Activated CD4-positive, alpha-beta memory T cell treated with anti-CD3 and anti-CD28 coated beads, Interleukin-2, amount 10 ng/mL, durations not matched to agents 7 days and 5 days (primary cell): Measurements from ENCODE around the gene CATSPERD. TPM values are rescaled to one million over a fixed set of nuclear protein-coding genes. Genes with fewer than 3 reads are reported as not detected.
"Not testable (repeated sequence)": the region's sequence is repeated elsewhere in the genome, so short reads cannot be mapped to it uniquely, and the experiment has no call there.

Experiments
- CTCF ChIA-PET: fragments of 350-600 bp; sonication (Branson Sonifier 250); formaldehyde crosslinking; loops from one replicate; lab custom pipeline; 2021; ENCODE audit warnings: antibody characterized with exemption, inconsistent platforms; lab: Charles Lee
- POLR2A ChIA-PET: fragments of 350-600 bp; sonication (Branson Sonifier 250); formaldehyde crosslinking; loops from one replicate; lab custom pipeline; 2021; ENCODE audit warnings: antibody characterized with exemption; lab: Charles Lee
- DNase-seq: peaks from one replicate; pipeline ENCODE4 v3.0.0-alpha.2; 2020
- H3K27ac Mint-ChIP-seq: one replicate; pipeline ENCODE4 v1.8.0; 2021; ENCODE audit warnings: mild to moderate bottlenecking, mixed read lengths
- H3K27me3 Mint-ChIP-seq: one replicate; pipeline ENCODE4 v1.8.0; 2021; ENCODE audit warnings: mixed read lengths
- H3K36me3 Mint-ChIP-seq: one replicate; pipeline ENCODE4 v1.8.0; 2021; ENCODE audit warnings: low read depth, mixed read lengths
- H3K4me1 Mint-ChIP-seq: one replicate; pipeline ENCODE4 v1.8.0; 2021; ENCODE audit warnings: mixed read lengths
- H3K4me3 Mint-ChIP-seq: one replicate; pipeline ENCODE4 v1.8.0; 2021; ENCODE audit warnings: mild to moderate bottlenecking, mixed read lengths
- H3K9me3 Mint-ChIP-seq: one replicate; pipeline ENCODE4 v1.8.0; 2021; ENCODE audit warnings: mixed read lengths
- total RNA-seq, 2 experiments: library from RNA; stranded (reverse); gene quantifications; one replicate each; pipeline ENCODE4 v1.2.3, GENCODE V29; 2021

Gene CATSPERD
- total RNA-seq, 2 experiments from 2014 or later = not detected

DNA sequence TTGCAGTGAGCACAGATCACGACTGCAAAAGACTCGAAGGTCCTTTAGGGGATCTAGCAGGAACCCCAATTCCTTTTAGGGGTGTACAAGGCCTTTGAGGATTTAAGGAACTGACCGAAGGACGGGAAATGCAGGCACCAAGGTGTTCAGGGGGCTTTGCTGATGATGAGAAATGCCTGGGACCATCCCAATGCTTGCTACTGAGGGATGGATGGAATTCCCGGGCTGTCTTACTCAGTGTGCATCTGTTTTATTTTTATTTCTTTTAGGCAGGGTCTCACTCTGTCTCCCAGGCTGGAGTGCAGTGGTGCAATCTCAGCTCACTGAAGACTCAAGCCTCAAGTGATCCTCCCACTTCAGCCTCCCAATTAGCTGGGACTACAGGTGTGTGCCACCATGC lies 52.8 kb downstream of the CATSPERD start:
- Mint-ChIP-seq H3K27me3 (no peaks in the 10 kb centered on the region), H3K4me3 (no peak overlapping the region), H3K36me3 (no peaks in the 10 kb centered on the region), H3K4me1 (no peaks in the 10 kb centered on the region), H3K9me3 (no peaks in the 10 kb centered on the region), H3K27ac (no peak overlapping the region)
- CTCF ChIA-PET = interaction anchor here (0.6 kb wide), 1 partner anchor 405 kb away, joined by 3 read pairs; no protein-coding TSS in a partner anchor
- POLR2A ChIA-PET = no interaction called here
- DNase-seq = no peak

DNA sequence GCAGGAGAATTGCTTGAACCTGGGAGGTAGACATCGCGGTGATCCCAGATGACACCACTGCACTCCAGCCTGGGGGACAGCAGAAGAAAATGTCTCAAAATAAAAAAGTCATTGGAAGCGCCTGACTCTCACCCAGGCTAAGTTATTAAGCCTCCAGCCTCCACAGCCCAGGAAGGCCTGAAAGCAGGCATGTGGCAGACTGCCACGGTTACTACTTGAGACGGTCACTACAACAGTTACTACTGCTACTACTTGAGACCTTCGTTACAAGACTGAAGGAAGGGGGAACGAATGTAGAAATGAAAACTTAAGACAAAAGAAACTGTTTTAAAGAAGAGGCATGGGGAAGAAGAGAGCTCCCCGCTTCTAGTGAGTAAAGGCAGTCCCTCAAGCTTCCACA lies 54.5 kb downstream of the CATSPERD start:
- POLR2A ChIA-PET = no interaction called here
- CTCF ChIA-PET = interaction anchor here (0.9 kb wide), 1 partner anchor 54 kb away, joined by 4 read pairs; no protein-coding TSS in a partner anchor
- DNase-seq = no peak
- H3K27ac Mint-ChIP-seq = no peak overlapping the region
- no peaks in the 10 kb centered on the region for H3K9me3 Mint-ChIP-seq
- no peaks in the 10 kb centered on the region for H3K4me1 Mint-ChIP-seq
- H3K36me3 Mint-ChIP-seq = no peaks in the 10 kb centered on the region
- no peak overlapping the region for H3K4me3 Mint-ChIP-seq
- H3K27me3 Mint-ChIP-seq = no peaks in the 10 kb centered on the region

DNA sequence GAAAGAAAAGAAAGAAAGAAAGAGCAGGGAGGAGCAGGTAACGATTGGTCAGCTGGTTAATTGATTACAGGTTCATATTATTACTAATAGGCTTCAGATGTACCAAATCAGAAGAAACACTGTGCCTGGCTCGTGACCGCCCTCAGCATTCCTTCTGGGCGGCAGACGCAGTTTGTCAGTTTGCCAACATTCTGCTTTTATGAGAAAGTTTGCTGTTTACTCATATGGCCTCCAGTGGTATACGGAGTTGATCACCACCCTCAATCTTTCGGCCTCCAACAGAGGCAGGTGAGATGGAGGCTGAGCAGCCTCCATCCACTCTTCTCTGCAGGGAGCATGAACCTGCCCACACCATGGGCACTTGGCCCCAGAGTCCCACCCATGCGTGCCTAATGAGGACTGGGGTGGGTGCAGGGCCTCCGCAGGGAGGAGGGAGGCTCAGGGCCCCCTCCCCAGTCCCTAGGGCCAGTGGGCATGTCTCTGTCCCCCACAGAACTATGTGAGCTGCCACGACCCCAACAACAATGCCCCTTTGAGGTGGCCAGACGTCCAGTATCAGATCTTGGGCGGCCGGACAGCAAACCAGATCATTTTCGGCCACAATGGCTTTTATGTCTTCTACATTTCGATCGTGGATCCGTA lies 55.4 kb downstream of the CATSPERD start:
- no peaks in the 10 kb centered on the region for H3K9me3 Mint-ChIP-seq
- H3K4me1 Mint-ChIP-seq = no peaks in the 10 kb centered on the region
- H3K4me3 Mint-ChIP-seq = no peak overlapping the region
- ChIA-PET POLR2A (no interaction called here), CTCF (no interaction called here)
- no peak overlapping the region for H3K27ac Mint-ChIP-seq
- H3K27me3 Mint-ChIP-seq = no peaks in the 10 kb centered on the region
- H3K36me3 Mint-ChIP-seq = no peaks in the 10 kb centered on the region
- no peak for DNase-seq

DNA sequence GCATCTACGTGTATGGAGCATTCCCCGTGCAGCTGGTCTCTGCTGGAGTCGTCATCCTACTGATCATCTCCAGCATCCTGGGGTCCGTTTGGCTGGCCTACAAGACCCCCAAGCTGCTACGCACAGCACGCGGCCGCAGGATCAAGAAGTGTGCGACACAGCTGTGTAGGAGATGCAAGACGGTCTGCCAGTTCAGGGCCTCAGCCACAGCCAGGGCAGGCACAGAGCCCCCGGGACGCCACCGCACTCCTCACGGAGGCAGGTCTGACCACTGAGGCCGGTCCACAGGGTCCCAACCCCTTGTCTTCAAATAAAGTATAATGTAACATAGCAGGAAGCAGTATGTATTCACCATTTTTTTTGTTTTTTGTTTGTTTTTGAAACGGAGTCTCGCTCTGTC lies 58.0 kb downstream of the CATSPERD start:
- no peaks in the 10 kb centered on the region for H3K9me3 Mint-ChIP-seq
- CTCF ChIA-PET = interaction anchor here (0.7 kb wide), 1 partner anchor 582 kb away, joined by 3 read pairs; no protein-coding TSS in a partner anchor
- no peaks in the 10 kb centered on the region for H3K36me3 Mint-ChIP-seq
- no peak for DNase-seq
- POLR2A ChIA-PET = no interaction called here
- H3K4me1 Mint-ChIP-seq = no peaks in the 10 kb centered on the region
- no peak overlapping the region for H3K27ac Mint-ChIP-seq
- no peaks in the 10 kb centered on the region for H3K27me3 Mint-ChIP-seq
- H3K4me3 Mint-ChIP-seq = no peak overlapping the region

DNA sequence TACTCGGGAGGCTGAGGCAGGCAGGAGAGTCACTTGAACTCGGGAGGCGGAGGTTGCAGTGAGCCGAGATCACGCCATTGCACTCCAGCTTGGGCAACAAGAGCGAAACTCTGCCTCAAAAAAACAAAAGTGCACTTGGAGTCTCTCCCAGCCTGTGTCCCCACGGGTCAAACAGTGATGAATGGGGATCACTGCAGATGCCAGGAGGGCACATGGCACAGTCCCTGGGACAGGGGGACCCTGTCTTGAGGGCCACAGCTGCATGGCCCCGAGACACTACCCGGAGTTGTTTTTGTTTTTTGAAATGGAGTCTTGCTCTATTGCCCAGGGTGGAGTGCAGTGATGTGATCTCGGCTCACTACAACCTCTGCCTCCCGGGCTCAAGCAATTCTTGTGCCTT lies 60.5 kb downstream of the CATSPERD start:
- H3K4me3 Mint-ChIP-seq, H3K27ac Mint-ChIP-seq, H3K36me3 Mint-ChIP-seq, H3K9me3 Mint-ChIP-seq, DNase-seq, H3K27me3 Mint-ChIP-seq, H3K4me1 Mint-ChIP-seq: not testable (repeated sequence)
- POLR2A ChIA-PET = interaction anchor here (0.8 kb wide), 1 partner anchor 9 kb away, joined by 4 read pairs; no protein-coding TSS in a partner anchor
- CTCF ChIA-PET = interaction anchor here (0.6 kb wide), 1 partner anchor 325 kb away, joined by 3 read pairs; no protein-coding TSS in a partner anchor

DNA sequence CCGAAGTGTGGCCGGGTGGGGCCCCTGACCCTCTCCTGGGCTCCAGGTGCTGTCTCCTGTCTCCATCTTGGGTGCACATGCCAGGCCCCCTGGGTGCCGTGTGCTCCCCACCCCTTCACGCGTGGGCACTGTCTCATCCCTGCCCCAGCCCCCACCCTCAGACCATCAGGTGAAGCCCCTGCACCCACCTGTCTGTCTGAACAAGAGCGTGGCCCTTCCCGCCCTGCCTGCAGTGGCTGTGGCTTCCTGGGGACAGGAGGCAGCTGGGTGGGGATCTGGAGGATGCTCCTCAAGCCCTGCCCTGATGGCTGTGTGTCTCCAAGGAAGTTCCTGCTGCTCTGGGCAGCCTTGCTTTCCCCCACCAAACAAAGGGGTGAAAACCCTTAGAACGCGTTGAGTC lies 61.9 kb downstream of the CATSPERD start:
- H3K4me3 Mint-ChIP-seq = no peak overlapping the region
- ChIA-PET CTCF (interaction anchor here (1.8 kb wide), 1 partner anchor 22 kb away, joined by 5 read pairs; no protein-coding TSS in a partner anchor), POLR2A (no interaction called here)
- DNase-seq = no peak
- no peaks in the 10 kb centered on the region for H3K4me1 Mint-ChIP-seq
- no peaks in the 10 kb centered on the region for H3K9me3 Mint-ChIP-seq
- H3K27ac Mint-ChIP-seq = no peak overlapping the region
- no peaks in the 10 kb centered on the region for H3K27me3 Mint-ChIP-seq
- peaks cover 18% of the 10 kb centered on the region for H3K36me3 Mint-ChIP-seq

DNA sequence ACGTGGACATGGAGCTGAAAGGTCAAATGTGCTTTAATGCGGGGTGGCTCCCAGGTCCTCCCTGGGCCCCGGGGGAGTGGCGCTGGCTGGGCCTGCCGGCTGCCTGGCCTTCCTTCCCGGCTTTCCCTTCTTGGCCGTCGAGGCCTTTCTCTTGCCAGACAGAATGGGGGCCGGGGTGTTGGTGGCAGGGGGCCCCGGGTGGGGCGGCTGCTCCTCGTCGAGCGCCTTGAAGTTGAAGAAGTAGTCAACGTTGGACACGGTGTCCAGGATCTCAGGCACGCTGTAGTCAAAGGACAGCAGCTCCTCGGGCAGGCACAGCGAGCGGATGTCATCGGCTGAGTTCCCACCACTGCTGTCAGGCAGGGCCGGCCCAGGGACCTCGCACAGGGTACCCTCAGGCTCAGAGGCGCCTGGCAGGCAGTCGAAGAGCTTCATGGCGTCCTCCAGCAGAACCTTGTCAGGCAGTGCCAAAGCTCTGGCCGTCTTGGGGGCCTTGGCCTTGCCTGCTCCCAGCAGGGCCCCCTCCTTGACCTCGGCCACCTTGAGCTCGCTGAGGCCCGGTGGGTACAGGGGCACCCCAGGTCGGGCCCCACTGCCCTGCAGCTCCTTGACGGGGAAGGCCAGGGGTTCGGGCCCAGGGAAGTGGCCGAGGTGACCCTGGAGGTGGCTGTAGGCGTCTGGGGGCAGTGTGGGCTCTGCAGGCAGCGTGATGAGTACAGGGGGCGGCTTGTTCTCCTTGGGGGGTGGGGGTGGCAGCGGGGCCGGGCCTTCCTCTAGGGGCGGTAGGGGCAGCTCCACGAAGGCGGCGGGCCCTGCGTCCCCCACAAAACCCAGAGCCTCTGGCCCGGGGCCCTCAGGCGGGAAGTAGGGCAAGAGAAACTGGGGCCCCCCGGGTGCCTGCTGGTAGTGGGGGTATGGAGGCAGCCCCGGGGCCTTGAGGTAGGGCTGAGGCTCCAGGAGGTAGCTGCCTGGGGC lies 62.8 kb downstream of the CATSPERD start:
- Mint-ChIP-seq H3K4me3 (no peak overlapping the region), H3K4me1 (no peaks in the 10 kb centered on the region), H3K27me3 (no peaks in the 10 kb centered on the region), H3K27ac (no peak overlapping the region), H3K36me3 (peaks cover 22% of the 10 kb centered on the region), H3K9me3 (no peaks in the 10 kb centered on the region)
- ChIA-PET CTCF (interaction anchor here (1.8 kb wide), 1 partner anchor 21 kb away, joined by 5 read pairs; no protein-coding TSS in a partner anchor), POLR2A (no interaction called here)
- no peak for DNase-seq

DNA sequence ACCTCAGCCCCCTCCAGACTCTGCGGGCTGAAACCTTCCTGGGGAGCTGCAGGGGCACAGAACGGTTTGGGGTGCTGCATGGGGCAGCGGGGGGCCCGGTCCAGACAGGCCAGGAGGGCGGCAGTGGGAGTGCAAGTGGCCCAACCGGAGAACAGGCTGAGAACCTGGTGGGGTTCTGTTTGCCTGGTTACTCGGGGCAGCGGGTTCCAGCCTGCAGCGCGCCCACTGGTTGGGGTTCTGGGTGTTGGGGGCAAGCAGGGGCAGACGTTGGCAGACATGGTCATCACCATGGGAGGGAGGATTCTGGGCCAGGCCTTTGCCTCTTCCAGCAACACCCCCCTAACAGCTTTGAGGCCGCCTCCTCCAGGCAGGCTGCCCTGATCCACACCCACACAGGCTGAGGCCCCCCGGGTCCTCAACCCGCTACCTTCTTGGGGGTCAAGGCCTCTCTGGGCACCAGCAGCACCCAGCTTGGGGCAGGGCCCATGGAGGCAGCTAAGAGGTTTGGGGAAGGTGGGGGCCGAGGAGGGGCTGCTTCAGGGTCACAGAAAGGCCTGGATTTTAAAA lies 64.2 kb downstream of the CATSPERD start, which contains the start of gene PRR22:
PRR22 (minus strand) TSS at position 166 of the 567 bp plus-strand sequence; CDS start at position 80, 86 bp downstream.
- ChIA-PET POLR2A (no interaction called here), CTCF (no interaction called here)
- H3K27me3 Mint-ChIP-seq = no peaks in the 10 kb centered on the region
- peaks cover 28% of the 10 kb centered on the region for H3K36me3 Mint-ChIP-seq
- no peak within 1 kb of the TSS for H3K27ac Mint-ChIP-seq
- no peak within 1 kb of the TSS for H3K4me3 Mint-ChIP-seq
- H3K4me1 Mint-ChIP-seq = peaks cover under 1% of the 10 kb centered on the region
- DNase-seq = no peak
- no peaks in the 10 kb centered on the region for H3K9me3 Mint-ChIP-seq

DNA sequence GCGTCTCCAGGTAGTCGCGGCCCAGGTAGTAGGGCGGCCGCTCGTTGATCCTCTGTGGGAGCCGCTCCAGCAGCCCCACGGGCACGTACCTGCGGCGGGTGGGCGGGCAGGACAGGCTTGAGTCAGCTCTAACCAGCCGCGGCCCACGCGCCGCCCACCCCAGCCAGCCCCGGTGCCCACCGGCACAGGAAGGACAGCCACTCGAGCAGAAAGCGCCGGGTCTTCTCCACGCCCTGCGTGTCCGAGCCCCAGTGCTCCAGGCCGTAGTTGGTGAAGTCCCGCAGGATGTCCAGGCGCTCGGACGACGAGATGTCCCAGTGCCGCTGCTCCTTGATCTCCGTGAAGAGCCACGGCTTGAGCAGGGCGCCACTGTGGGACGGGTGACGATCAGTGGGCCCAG lies 65.0 kb downstream of the CATSPERD start:
- Mint-ChIP-seq H3K4me3 (no peak overlapping the region), H3K4me1 (peaks cover 8% of the 10 kb centered on the region), H3K27ac (no peak overlapping the region), H3K27me3 (no peaks in the 10 kb centered on the region), H3K9me3 (no peaks in the 10 kb centered on the region), H3K36me3 (peaks cover 35% of the 10 kb centered on the region)
- ChIA-PET POLR2A (no interaction called here), CTCF (no interaction called here)
- DNase-seq = no peak

DNA sequence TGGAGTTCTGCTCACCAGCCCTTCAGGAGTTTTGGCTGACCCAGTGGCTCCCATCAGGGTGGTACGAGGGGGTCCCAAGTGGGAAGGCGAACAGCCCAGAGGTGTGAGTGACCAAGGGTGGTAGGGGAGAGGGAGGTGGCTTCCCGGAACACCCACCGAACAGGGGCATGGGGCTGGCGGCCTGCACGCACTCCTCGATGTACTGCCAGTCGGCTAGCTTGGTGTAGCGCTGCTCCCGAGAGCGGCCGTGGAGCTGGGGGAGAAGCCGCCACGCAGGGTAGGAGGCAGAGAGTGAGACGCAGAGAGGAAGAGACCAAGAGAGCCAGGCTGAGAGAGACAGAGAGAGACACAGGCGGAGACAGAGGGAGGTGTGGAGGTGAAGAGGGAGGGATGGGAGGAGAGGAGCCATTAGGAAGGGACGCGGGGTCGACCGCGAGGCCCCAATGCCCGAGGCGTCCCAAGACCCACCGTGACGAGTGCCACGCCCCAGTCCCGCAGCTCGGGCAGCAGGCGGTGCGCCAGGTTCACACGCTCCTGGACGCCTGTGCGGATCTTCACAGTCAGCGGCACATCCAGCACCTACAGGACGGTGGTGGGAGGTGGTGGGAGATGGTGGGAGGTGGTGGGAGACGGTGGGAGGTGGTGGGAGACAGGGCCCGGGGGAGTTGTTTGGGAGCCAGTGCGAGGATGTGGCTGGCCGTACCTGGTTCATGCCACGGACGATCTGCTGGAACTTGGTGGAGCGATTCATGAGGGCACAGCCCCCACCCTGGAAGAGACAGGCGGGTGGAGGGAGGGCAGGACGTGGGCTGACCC lies 66.4 kb downstream of the CATSPERD start:
- H3K4me3 Mint-ChIP-seq = no peak overlapping the region
- H3K4me1 Mint-ChIP-seq = peaks cover 14% of the 10 kb centered on the region
- no peaks in the 10 kb centered on the region for H3K27me3 Mint-ChIP-seq
- DNase-seq = no peak
- ChIA-PET POLR2A (interaction anchor here (1.4 kb wide), 1 partner anchor 66 kb away, joined by 3 read pairs; the partner anchor contains the start of gene CATSPERD), CTCF (no interaction called here)
- peaks cover 39% of the 10 kb centered on the region for H3K36me3 Mint-ChIP-seq
- no peak overlapping the region for H3K27ac Mint-ChIP-seq
- H3K9me3 Mint-ChIP-seq = no peaks in the 10 kb centered on the region

DNA sequence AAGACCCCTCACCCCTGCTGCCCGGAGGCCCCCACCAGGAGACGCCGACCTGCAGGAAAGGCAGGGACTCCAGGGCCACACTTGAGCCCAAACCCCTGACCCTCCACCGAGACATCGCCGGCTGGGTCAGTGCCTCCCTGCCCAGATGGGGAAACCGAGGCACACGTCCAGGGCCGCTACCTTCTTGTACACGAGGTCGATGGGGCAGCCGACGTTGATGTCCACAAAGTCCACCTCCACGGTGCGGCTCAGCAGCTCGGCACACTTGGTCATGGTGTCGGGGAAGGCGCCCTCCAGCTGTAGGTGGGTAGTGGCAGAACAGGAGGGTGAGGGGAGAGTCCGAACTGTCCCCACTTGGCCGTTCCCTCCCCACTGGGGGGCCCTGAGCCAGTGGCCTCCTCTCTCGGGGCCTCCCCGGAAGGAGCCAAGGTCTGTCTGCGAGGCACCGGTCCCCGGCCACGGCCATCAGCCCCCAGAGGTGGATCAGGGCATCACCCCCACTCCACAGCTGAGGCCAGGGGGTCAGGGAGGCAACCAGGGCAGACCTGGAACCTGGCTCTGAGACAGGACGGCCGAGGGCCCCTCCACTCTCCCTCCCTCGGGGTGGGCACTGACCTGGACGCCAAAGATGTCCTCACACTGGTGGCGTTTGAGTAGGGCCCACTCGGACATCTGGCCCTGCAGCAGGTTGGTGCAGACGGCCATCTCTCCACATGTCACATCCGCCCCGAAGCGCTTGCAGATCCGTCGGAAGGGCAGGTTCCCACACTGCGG lies 67.2 kb downstream of the CATSPERD start:
- Mint-ChIP-seq H3K36me3 (peaks cover 39% of the 10 kb centered on the region), H3K27me3 (no peaks in the 10 kb centered on the region), H3K27ac (no peak overlapping the region), H3K4me1 (peaks cover 14% of the 10 kb centered on the region), H3K9me3 (no peaks in the 10 kb centered on the region), H3K4me3 (no peak overlapping the region)
- ChIA-PET CTCF (interaction anchor here (0.8 kb wide), 1 partner anchor 17 kb away, joined by 3 read pairs; the partner anchor contains the start of gene NRTN), POLR2A (interaction anchor here (1.1 to 1.4 kb wide), 2 partner anchors 67 to 69 kb away, joined by 3 read pairs; partner anchors contain the start of gene CATSPERD)
- DNase-seq = no peak
